ACC112 (cell line): ENCODE results near the gene LIMS1.

Experiments used
- H2AFZ ChIP-seq: fragments of 200-600 bp; sonication (generic); one replicate; pipeline ENCODE4 v1.6.0; 2017; ENCODE audit warnings: antibody characterized with exemption, low read length; ENCODE audit not compliant: unreplicated experiment
- H3K27ac ChIP-seq: fragments of 200-600 bp; sonication (generic); 2 replicates; pipeline ENCODE4 v1.5.1; 2014; ENCODE audit warnings: low read depth, mild to moderate bottlenecking, antibody characterized with exemption, low read length, moderate library complexity
- H3K27me3 ChIP-seq: fragments of 200-600 bp; sonication (generic); 2 replicates; pipeline ENCODE4 v1.6.1; 2014; ENCODE audit warnings: mild to moderate bottlenecking, antibody characterized with exemption, low read length, moderate library complexity, mixed read lengths; ENCODE audit not compliant: insufficient read depth
- H3K36me3 ChIP-seq: fragments of 200-600 bp; sonication (generic); 2 replicates; pipeline ENCODE4 v1.6.1; 2016; ENCODE audit warnings: mild to moderate bottlenecking, antibody characterized with exemption, low read length, moderate library complexity, mixed read lengths; ENCODE audit not compliant: insufficient read depth
- H3K4me1 ChIP-seq: fragments of 200-600 bp; sonication (generic); one replicate; pipeline ENCODE4 v1.6.1; 2016; ENCODE audit warnings: low read length, mixed read lengths; ENCODE audit not compliant: insufficient read depth, unreplicated experiment, control insufficient read depth
- H3K4me3 ChIP-seq: fragments of 200-600 bp; sonication (generic); 2 replicates; pipeline ENCODE4 v1.5.1; 2014; ENCODE audit warnings: mild to moderate bottlenecking, low read depth, low read length
- H3K79me2 ChIP-seq: fragments of 200-600 bp; sonication (generic); one replicate; pipeline ENCODE4 v1.6.0; 2016; ENCODE audit warnings: low read length; ENCODE audit not compliant: control insufficient read depth, unreplicated experiment, insufficient read depth

Gene LIMS1

DNA sequence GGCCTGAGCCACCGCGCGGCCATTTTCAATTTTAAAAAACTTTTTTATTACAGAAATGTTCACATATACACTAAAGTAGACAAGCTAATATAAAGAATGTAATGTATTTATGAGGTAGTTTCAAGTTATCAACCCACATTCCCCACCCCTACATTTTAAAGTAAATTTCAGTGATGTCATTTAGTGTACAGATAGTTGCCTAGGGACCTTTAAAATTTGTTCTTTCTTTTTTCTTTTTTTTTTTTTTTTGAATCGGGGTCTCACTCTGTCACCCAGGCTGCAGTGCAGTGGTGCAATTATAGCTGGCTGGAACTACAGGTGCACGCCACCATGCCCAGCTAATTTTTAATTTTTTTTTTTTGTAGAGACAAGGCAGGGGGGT, 2.6 kb upstream of the LIMS1 start:
- H3K4me3 ChIP-seq = no peak overlapping the region
- no peaks in the 10 kb centered on the region for H3K36me3 ChIP-seq
- H3K27ac ChIP-seq = no peak overlapping the region
- peaks cover 7% of the 10 kb centered on the region for H3K4me1 ChIP-seq
- no peaks in the 10 kb centered on the region for H3K27me3 ChIP-seq
- H3K79me2 ChIP-seq = peaks cover 22% of the 10 kb centered on the region
- H2AFZ ChIP-seq = no peak overlapping the region

- Histone ChIP-seq H3K79me2 (peaks cover 53% of the 10 kb centered on the region), H2AFZ (peak overlapping the region; percentile 9), H3K27me3 (no peaks in the 10 kb centered on the region), H3K4me1 (peaks cover 12% of the 10 kb centered on the region), H3K27ac (peak overlapping the region; percentile 35), H3K4me3 (peak overlapping the region; percentile 80), H3K36me3 (no peaks in the 10 kb centered on the region)
Measured at GRCh38 chr2:108534584-108535356, 500 bp downstream of the LIMS1 start.

DNA sequence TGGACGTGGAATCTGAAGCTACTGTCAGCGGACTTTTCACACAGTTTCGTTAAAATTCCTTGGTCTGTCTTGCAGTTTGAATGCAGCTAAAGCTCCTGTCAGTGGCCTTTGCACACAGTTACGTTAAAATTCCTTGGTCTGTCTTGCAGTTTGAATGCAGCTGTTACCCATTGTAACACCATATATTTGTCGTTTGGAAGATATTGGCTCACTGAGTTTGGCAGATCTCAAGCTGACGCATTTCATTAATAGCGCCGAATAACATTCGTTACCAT, 1.0 kb downstream of the LIMS1 start:
- Histone ChIP-seq H2AFZ (peak overlapping the region; percentile 9), H3K27ac (peak overlapping the region; percentile 35; the same call in 1 of the 2 replicates)

DNA sequence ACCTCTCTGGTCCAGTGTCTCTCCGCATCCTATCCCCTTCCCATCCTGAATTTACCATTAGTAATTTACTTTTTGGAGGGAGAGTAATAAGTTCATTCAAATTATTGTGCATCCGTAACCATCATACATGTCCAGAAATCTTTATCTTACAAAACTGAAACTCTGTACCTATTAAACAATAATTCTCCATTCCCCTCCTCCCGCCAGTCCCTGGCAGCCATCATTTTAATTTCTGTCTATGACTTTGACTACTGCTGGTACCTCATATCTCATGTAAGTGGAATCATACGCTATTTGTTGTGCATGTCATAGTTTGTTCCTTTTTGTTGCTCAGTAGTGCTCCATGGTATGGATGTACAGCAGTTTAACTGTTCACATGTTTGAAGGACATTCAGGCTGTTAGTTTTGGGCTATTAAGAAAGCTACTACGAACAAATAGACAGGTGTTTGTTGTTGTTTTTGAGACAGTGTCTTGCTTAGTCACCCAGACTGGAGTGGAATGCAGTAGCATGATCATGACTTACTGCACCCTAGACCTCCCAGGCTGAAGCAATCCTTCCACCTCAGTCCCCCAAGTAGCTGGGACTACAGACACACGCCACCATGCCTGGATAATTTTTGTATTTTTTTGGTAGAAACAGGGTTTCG, 2.0 kb downstream of the LIMS1 start:
- no peak overlapping the region for H3K27ac ChIP-seq
- no peak overlapping the region for H2AFZ ChIP-seq
- H3K27me3 ChIP-seq = no peaks in the 10 kb centered on the region
- H3K4me1 ChIP-seq = peaks cover 12% of the 10 kb centered on the region
- H3K79me2 ChIP-seq = peaks cover 64% of the 10 kb centered on the region
- peaks cover 2% of the 10 kb centered on the region; the same call in 1 of the 2 replicates for H3K36me3 ChIP-seq
- H3K4me3 ChIP-seq = peak overlapping the region; percentile 80

More for the DNA sequence above, 1.0 kb downstream of the LIMS1 start:
- H3K4me1 ChIP-seq = peaks cover 12% of the 10 kb centered on the region
- peak overlapping the region; percentile 80 for H3K4me3 ChIP-seq
- no peaks in the 10 kb centered on the region for H3K36me3 ChIP-seq
- H3K27me3 ChIP-seq = no peaks in the 10 kb centered on the region
- peaks cover 54% of the 10 kb centered on the region for H3K79me2 ChIP-seq

GRCh38 chr2:108536911-108537310, 2.6 kb downstream of the LIMS1 start:
- no peak overlapping the region for H2AFZ ChIP-seq
- H3K79me2 ChIP-seq = peaks cover 71% of the 10 kb centered on the region
- peaks cover 2% of the 10 kb centered on the region; the same call in 1 of the 2 replicates for H3K36me3 ChIP-seq
- H3K4me1 ChIP-seq = peaks cover 16% of the 10 kb centered on the region
- no peaks in the 10 kb centered on the region for H3K27me3 ChIP-seq
- H3K27ac ChIP-seq = no peak overlapping the region
- H3K4me3 ChIP-seq = peak overlapping the region; percentile 80

GRCh38 chr2:108538000-108538625, 3.8 kb downstream of the LIMS1 start:
- Histone ChIP-seq H3K79me2 (peaks cover 81% of the 10 kb centered on the region), H3K4me3 (no peak overlapping the region), H3K27me3 (no peaks in the 10 kb centered on the region), H3K4me1 (peaks cover 18% of the 10 kb centered on the region), H3K36me3 (peaks cover 2% of the 10 kb centered on the region), H2AFZ (no peak overlapping the region), H3K27ac (no peak overlapping the region)

- peaks cover 2% of the 10 kb centered on the region for H3K36me3 ChIP-seq
- no peak overlapping the region for H2AFZ ChIP-seq
- peaks cover 75% of the 10 kb centered on the region for H3K79me2 ChIP-seq
- H3K27ac ChIP-seq = no peak overlapping the region
- no peak overlapping the region for H3K4me3 ChIP-seq
- no peaks in the 10 kb centered on the region for H3K27me3 ChIP-seq
- peaks cover 13% of the 10 kb centered on the region for H3K4me1 ChIP-seq
Measured at GRCh38 chr2:108541451-108541850, 7.2 kb downstream of the LIMS1 start.

GRCh38 chr2:108542071-108542470, 7.8 kb downstream of the LIMS1 start:
- Histone ChIP-seq H3K27me3 (no peaks in the 10 kb centered on the region), H3K4me3 (no peak overlapping the region), H3K4me1 (peaks cover 7% of the 10 kb centered on the region), H2AFZ (no peak overlapping the region), H3K79me2 (peaks cover 75% of the 10 kb centered on the region), H3K27ac (no peak overlapping the region), H3K36me3 (peaks cover 2% of the 10 kb centered on the region)

DNA sequence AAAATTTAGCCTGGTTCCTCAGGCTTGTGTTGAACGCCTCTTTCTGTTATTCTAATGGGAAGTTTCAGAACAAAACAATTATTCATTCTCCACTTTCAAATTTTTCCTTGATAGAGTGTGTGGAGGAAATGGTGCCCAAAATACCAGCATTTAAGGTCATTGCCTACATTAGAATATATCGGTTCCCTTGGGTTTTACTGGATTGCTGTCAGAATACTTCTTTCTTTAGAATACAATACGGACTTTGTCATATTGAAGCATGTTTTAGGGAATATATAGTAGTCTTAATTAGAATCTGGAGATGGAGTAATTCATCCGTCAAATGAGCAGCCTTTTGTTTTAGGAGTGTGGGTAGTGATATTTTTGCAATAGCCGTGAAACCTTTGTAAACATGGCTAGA, 13.3 kb downstream of the LIMS1 start:
- Histone ChIP-seq H3K4me3 (no peak overlapping the region), H3K27me3 (no peaks in the 10 kb centered on the region), H3K36me3 (no peaks in the 10 kb centered on the region; the same call in 1 of the 2 replicates), H3K79me2 (peaks cover 51% of the 10 kb centered on the region), H3K4me1 (peaks cover under 1% of the 10 kb centered on the region), H3K27ac (no peak overlapping the region), H2AFZ (no peak overlapping the region)

DNA sequence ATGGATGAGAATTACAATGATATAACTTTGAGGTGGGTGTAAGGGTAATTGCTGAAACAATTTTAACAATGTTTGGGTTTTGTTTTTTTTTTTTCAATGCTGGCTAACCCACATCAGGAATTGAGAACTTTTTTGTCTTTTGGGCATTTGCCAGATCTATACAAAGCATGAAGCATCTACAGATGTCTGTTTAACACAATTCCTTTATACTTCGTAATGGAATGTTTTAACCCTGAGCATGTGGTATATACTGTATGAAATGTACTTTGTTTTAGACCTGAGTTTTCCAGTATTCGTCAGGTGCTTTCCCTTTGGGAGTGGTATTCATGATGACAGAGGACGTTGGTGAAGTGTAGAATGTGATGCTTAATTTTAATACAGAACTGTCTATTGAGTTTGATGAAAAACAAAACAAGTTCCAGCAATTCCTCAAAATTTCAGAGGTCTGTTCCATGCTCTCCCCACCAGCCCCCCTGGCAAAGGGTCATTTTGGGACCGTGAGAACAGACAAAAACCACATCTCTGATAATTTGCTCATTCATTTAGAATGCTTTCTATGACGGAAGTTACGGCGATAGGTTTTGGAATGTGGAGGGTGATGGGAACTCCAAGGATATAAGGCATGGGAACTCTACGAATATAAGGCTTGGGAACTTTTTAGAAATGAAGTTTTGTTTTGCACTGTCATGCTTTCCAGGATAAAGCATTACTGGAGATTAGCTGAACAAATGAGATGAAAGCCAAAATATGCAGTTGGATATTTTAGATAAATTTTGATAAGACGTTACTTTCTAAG, 14.1 kb downstream of the LIMS1 start:
- no peaks in the 10 kb centered on the region for H3K36me3 ChIP-seq
- H3K27me3 ChIP-seq = no peaks in the 10 kb centered on the region
- H3K27ac ChIP-seq = no peak overlapping the region
- H3K4me3 ChIP-seq = no peak overlapping the region
- peaks cover 53% of the 10 kb centered on the region for H3K79me2 ChIP-seq
- no peak overlapping the region for H2AFZ ChIP-seq
- H3K4me1 ChIP-seq = peaks cover 7% of the 10 kb centered on the region
